ENCODE measurements around the gene PTGES3.

PTGES3 gene

GRCh38 chr12:56633468-56634241 is 54.4 kb downstream of the PTGES3 start:
- DNase-seq (ENCODE audit: low read depth): no peak
- TF ChIP-seq CTCF (IDR thresholded peaks at IDR 0.05; ENCODE audit: control insufficient read depth, extremely low read depth, insufficient read depth): no peak

GRCh38 chr12:56632701-56633467 is 55.2 kb downstream of the PTGES3 start:
- DNase-seq (ENCODE audit: low read depth): no peak
- TF ChIP-seq CTCF (IDR thresholded peaks at IDR 0.05; ENCODE audit: control insufficient read depth, extremely low read depth, insufficient read depth): no peak
- H3K4me3 ChIP-seq (ENCODE audit: low read depth, low read length): peak overlapping the region; percentile 96

More at GRCh38 chr12:56633468-56634241, 54.4 kb downstream of the PTGES3 start:
- peak overlapping the region; percentile 96 for H3K4me3 ChIP-seq (ENCODE audit: low read depth, low read length)

GRCh38 chr12:56631790-56632700 is 56.0 kb downstream of the PTGES3 start:
- H3K4me3 ChIP-seq (ENCODE audit: low read depth, low read length): peak overlapping the region; percentile 96
- no peak for DNase-seq (ENCODE audit: low read depth)
- no peak for TF ChIP-seq CTCF (IDR thresholded peaks at IDR 0.05; ENCODE audit: control insufficient read depth, extremely low read depth, insufficient read depth)

- no peak for DNase-seq (ENCODE audit: low read depth)
- no peak for TF ChIP-seq CTCF (IDR thresholded peaks at IDR 0.05; ENCODE audit: control insufficient read depth, extremely low read depth, insufficient read depth)
- peak within 1 kb of the TSS; percentile 99 for H3K4me3 ChIP-seq (ENCODE audit: low read depth, low read length)
Measured at GRCh38 chr12:56630180-56630632, 57.9 kb downstream of the PTGES3 start, which contains the start of gene BAZ2A. Gene BAZ2A (minus strand): TSS chr12:56630326. CDS start chr12:56617530, 12,796 bp downstream.

- TF ChIP-seq CTCF (IDR thresholded peaks at IDR 0.05; ENCODE audit: control insufficient read depth, extremely low read depth, insufficient read depth): no peak
- H3K4me3 ChIP-seq (ENCODE audit: low read depth, low read length): peak overlapping the region; percentile 99
- no peak for DNase-seq (ENCODE audit: low read depth)
Measured at GRCh38 chr12:56629459-56630179, 58.5 kb downstream of the PTGES3 start.
